ENCODE data around the gene WDR37. TPM values are rescaled to one million over a fixed set of nuclear protein-coding genes. Genes with fewer than 3 reads are reported as not detected.

Gene WDR37
- total RNA-seq, 1 experiment from 2014 or later = 10.4 TPM

DNA sequence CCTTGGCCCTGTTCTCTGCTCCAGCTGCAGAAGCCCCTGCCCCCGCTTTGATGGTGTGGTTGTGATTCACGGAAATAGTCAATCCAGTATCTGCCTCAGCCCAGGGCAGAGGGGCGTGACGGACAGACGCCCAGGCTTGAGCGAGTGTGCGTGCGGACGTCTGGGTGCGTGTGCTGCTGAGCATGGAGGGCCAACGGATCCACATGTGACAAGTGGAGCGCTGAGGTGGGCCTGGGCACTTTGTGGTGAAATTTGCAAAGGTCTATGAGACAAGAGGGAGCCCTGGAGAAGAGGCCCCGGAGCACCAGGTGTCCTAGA is 94.4 kb downstream of the WDR37 start:
- no peak overlapping the region for H3K27ac Mint-ChIP-seq
- no peak for DNase-seq (ENCODE audit: low spot score)

DNA sequence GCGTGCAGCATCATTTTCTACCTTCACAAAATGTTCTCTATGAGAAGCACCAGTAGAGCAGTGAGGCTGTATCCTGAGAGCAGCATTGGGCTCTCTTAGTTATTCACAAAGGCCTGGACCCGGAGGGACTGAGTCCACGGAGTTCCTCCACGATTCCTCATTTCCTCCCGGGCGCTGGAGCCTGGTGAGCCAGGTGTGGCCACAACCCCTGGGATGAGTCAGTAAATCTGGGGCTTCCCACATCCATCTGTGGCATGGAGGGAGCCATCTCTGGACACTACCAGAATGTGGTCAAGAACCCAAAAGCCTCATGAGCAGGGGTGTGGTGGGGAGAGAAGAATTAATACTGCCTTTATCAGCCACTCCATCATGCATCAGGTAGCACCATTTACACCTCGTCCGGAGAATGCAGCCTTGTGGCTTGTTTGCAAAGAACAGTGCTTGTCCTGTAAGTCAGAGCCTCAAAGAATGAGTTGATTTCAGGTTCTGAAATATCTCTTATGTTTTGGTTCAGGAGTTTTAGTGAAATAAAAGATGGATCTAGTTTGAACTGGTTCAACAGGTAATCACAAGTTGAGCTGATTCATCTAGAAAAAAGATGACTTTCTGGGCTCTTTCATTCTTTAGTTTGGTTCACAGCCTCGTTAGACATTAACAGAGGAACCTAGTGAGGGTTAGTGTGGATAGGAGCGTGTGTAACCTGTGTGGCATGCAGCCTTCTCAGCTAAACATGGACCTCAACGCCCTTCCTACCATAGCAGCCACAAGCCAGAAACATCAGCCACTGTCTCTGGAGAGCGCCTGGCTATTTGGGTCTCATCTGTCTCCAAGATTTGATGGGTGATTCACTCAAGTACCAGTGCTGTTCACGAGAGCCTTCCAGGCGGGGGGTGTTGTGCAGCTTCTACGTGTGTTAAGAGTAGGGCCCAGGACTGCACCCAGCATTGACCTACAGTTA is 95.2 kb downstream of the WDR37 start:
- H3K27ac Mint-ChIP-seq = no peak overlapping the region
- no peak overlapping the region for H3K4me3 Mint-ChIP-seq
- H3K9me3 Mint-ChIP-seq = peaks cover 9% of the 10 kb centered on the region
- no peak for TF ChIP-seq JUN (CRISPR knock-in tag; IDR thresholded peaks at IDR 0.05)
- TF ChIP-seq MYBL2 (CRISPR knock-in tag; IDR thresholded peaks at IDR 0.05) = no peak
- no peak for TF ChIP-seq MXD4 (CRISPR knock-in tag; IDR thresholded peaks at IDR 0.05; ENCODE audit: borderline replicate concordance)
- no peak for TF ChIP-seq ZNF138 (CRISPR knock-in tag; conservative IDR thresholded peaks at IDR 0.05)
- no peak for TF ChIP-seq NFYB (CRISPR knock-in tag; conservative IDR thresholded peaks at IDR 0.05; ENCODE audit: low read depth)
- TF ChIP-seq KAT7 (CRISPR knock-in tag; IDR thresholded peaks at IDR 0.05; ENCODE audit: borderline replicate concordance) = no peak
- TF ChIP-seq ZNF416 (CRISPR knock-in tag; IDR thresholded peaks at IDR 0.05) = no peak
- no peak for TF ChIP-seq ZNF121 (CRISPR knock-in tag; IDR thresholded peaks at IDR 0.05)
- TF ChIP-seq, protein P1, sequence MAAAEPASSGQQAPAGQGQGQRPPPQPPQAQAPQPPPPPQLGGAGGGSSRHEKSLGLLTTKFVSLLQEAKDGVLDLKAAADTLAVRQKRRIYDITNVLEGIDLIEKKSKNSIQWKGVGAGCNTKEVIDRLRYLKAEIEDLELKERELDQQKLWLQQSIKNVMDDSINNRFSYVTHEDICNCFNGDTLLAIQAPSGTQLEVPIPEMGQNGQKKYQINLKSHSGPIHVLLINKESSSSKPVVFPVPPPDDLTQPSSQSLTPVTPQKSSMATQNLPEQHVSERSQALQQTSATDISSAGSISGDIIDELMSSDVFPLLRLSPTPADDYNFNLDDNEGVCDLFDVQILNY (CRISPR knock-in tag; IDR thresholded peaks at IDR 0.05) = no peak
- TF ChIP-seq NR2C2 (CRISPR knock-in tag; IDR thresholded peaks at IDR 0.05) = no peak
- no peak for TF ChIP-seq TEAD1 (CRISPR knock-in tag; IDR thresholded peaks at IDR 0.05)
- H3K27me3 Mint-ChIP-seq (ENCODE audit: low read depth) = peaks cover 7% of the 10 kb centered on the region
- ATAC-seq (no peak), DNase-seq (ENCODE audit: low spot score) (no peak)
- POLR2A ChIA-PET = no interaction called here
- peaks cover 4% of the 10 kb centered on the region; the same call in 1 of the 2 replicates for H3K4me1 Mint-ChIP-seq
- H3K36me3 Mint-ChIP-seq = peaks cover 6% of the 10 kb centered on the region
- CTCF ChIA-PET = no interaction called here

More for the DNA sequence above, 94.4 kb downstream of the WDR37 start:
- TF ChIP-seq NFE2L1 (CRISPR knock-in tag; IDR thresholded peaks at IDR 0.05) = no peak
- TF ChIP-seq, protein P2, sequence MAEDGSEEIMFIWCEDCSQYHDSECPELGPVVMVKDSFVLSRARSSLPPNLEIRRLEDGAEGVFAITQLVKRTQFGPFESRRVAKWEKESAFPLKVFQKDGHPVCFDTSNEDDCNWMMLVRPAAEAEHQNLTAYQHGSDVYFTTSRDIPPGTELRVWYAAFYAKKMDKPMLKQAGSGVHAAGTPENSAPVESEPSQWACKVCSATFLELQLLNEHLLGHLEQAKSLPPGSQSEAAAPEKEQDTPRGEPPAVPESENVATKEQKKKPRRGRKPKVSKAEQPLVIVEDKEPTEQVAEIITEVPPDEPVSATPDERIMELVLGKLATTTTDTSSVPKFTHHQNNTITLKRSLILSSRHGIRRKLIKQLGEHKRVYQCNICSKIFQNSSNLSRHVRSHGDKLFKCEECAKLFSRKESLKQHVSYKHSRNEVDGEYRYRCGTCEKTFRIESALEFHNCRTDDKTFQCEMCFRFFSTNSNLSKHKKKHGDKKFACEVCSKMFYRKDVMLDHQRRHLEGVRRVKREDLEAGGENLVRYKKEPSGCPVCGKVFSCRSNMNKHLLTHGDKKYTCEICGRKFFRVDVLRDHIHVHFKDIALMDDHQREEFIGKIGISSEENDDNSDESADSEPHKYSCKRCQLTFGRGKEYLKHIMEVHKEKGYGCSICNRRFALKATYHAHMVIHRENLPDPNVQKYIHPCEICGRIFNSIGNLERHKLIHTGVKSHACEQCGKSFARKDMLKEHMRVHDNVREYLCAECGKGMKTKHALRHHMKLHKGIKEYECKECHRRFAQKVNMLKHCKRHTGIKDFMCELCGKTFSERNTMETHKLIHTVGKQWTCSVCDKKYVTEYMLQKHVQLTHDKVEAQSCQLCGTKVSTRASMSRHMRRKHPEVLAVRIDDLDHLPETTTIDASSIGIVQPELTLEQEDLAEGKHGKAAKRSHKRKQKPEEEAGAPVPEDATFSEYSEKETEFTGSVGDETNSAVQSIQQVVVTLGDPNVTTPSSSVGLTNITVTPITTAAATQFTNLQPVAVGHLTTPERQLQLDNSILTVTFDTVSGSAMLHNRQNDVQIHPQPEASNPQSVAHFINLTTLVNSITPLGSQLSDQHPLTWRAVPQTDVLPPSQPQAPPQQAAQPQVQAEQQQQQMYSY (CRISPR knock-in tag; IDR thresholded peaks at IDR 0.05) = no peak
- TF ChIP-seq, protein P3, sequence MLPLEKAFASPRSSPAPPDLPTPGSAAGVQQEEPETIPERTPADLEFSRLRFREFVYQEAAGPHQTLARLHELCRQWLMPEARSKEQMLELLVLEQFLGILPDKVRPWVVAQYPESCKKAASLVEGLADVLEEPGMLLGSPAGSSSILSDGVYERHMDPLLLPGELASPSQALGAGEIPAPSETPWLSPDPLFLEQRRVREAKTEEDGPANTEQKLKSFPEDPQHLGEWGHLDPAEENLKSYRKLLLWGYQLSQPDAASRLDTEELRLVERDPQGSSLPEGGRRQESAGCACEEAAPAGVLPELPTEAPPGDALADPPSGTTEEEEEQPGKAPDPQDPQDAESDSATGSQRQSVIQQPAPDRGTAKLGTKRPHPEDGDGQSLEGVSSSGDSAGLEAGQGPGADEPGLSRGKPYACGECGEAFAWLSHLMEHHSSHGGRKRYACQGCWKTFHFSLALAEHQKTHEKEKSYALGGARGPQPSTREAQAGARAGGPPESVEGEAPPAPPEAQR (CRISPR knock-in tag; IDR thresholded peaks at IDR 0.05) = no peak
- no peak for TF ChIP-seq SP1 (CRISPR knock-in tag; conservative IDR thresholded peaks at IDR 0.05)
- TF ChIP-seq ESRRA (CRISPR knock-in tag; IDR thresholded peaks at IDR 0.05; ENCODE audit: borderline replicate concordance) = no peak
- TF ChIP-seq ZNF671 (CRISPR knock-in tag; IDR thresholded peaks at IDR 0.05) = no peak
- TF ChIP-seq ATF1 (CRISPR knock-in tag; IDR thresholded peaks at IDR 0.05) = no peak
- TF ChIP-seq, protein P1 (CRISPR knock-in tag; IDR thresholded peaks at IDR 0.05) = no peak
- TF ChIP-seq HMGA2 (CRISPR knock-in tag; IDR thresholded peaks at IDR 0.05) = no peak
- no peak for TF ChIP-seq FOXP1 (CRISPR knock-in tag; IDR thresholded peaks at IDR 0.05; ENCODE audit: borderline replicate concordance)
- TF ChIP-seq ZNF219 (CRISPR knock-in tag; IDR thresholded peaks at IDR 0.05; ENCODE audit: borderline replicate concordance) = no peak
- no peak for TF ChIP-seq ZNF138 (CRISPR knock-in tag; conservative IDR thresholded peaks at IDR 0.05)
- TF ChIP-seq ELF4 (CRISPR knock-in tag; IDR thresholded peaks at IDR 0.05; ENCODE audit: low read depth) = no peak
- TF ChIP-seq, protein P4, sequence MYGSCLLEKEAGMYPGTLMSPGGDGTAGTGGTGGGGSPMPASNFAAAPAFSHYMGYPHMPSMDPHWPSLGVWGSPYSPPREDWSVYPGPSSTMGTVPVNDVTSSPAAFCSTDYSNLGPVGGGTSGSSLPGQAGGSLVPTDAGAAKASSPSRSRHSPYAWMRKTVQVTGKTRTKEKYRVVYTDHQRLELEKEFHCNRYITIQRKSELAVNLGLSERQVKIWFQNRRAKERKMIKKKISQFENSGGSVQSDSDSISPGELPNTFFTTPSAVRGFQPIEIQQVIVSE (CRISPR knock-in tag; IDR thresholded peaks at IDR 0.05; ENCODE audit: borderline replicate concordance) = no peak
- ATAC-seq = no peak
- Mint-ChIP-seq H3K9me3 (peaks cover 17% of the 10 kb centered on the region), H3K36me3 (peaks cover 13% of the 10 kb centered on the region), H3K4me3 (no peak overlapping the region), H3K27me3 (ENCODE audit: low read depth) (peaks cover 7% of the 10 kb centered on the region), H3K4me1 (peaks cover 4% of the 10 kb centered on the region; the same call in 1 of the 2 replicates)
- CTCF ChIA-PET = no interaction called here
- POLR2A ChIA-PET = no interaction called here

Data from WTC11 (cell line).